Neutrophil (primary cell): Measurements from ENCODE around the gene CHST8.

Experiments
- H3K27ac ChIP-seq: fragments of 200-600 bp; sonication (generic); 2 replicates; pipeline ENCODE4 v1.5.1; 2016; ENCODE audit warnings: mild to moderate bottlenecking, moderate library complexity
- H3K27me3 ChIP-seq: fragments of 200-600 bp; sonication (generic); 2 replicates; pipeline ENCODE4 v1.6.0; 2016; ENCODE audit warnings: mild to moderate bottlenecking
- H3K36me3 ChIP-seq: fragments of 200-600 bp; sonication (generic); 2 replicates; pipeline ENCODE4 v1.5.1; 2017
- H3K4me1 ChIP-seq, 2 experiments: fragments of 200-600 bp in 1 of 2; sonication (generic) in 1 of 2; 1 replicate in 1 of 2; 2 replicates in 1 of 2; pipeline versions ENCODE4 v1.5.1 to v1.6.1; 2013 to 2016; ENCODE audit warnings: low read depth in 1 of 2, low read length in 1 of 2, mild to moderate bottlenecking in 1 of 2, moderate library complexity in 1 of 2; ENCODE audit not compliant: control insufficient read depth in 1 of 2, insufficient read depth in 1 of 2
- H3K4me3 ChIP-seq, 2 experiments: fragments of 200-600 bp in 1 of 2; sonication (generic) in 1 of 2; 1 replicate in 1 of 2; 2 replicates in 1 of 2; pipeline ENCODE4 v1.5.1; 2013 to 2016; ENCODE audit warnings: low read depth in 1 of 2, low read length in 1 of 2, mild to moderate bottlenecking in 1 of 2, moderate library complexity in 1 of 2
- H3K9me3 ChIP-seq: fragments of 200-600 bp; sonication (generic); 2 replicates; pipeline ENCODE4 v1.5.1; 2016
- CTCF ChIP-seq: fragments of 200-600 bp; sonication (generic); IDR thresholded peaks from 2 replicates; pipeline ENCODE4 v1.5.1; 2016; ENCODE audit warnings: antibody characterized with exemption

CHST8 gene

GRCh38 chr19:33771384-33772101, 149.8 kb downstream of the CHST8 start:
- Histone ChIP-seq H3K4me3 (no peak overlapping the region), H3K27ac (no peak overlapping the region), H3K4me1 (no peaks in the 10 kb centered on the region), H3K27me3 (peaks cover 6% of the 10 kb centered on the region), H3K9me3 (no peaks in the 10 kb centered on the region), H3K36me3 (no peaks in the 10 kb centered on the region)
- peak; percentile 26 for TF ChIP-seq CTCF

GRCh38 chr19:33772102-33772857, 150.5 kb downstream of the CHST8 start:
- H3K4me3 ChIP-seq, result no peak overlapping the region
- H3K4me1 ChIP-seq, result no peaks in the 10 kb centered on the region
- no peak overlapping the region for H3K27ac ChIP-seq
- H3K9me3 ChIP-seq, result no peaks in the 10 kb centered on the region
- peaks cover 8% of the 10 kb centered on the region for H3K27me3 ChIP-seq
- TF ChIP-seq CTCF, result no peak
- no peaks in the 10 kb centered on the region for H3K36me3 ChIP-seq

- no peak for TF ChIP-seq CTCF
- no peaks in the 10 kb centered on the region for H3K36me3 ChIP-seq
- H3K27ac ChIP-seq, result no peak overlapping the region
- peaks cover 11% of the 10 kb centered on the region for H3K27me3 ChIP-seq
- no peak overlapping the region for H3K4me3 ChIP-seq
- H3K4me1 ChIP-seq, result peaks cover 0 to 1% of the 10 kb centered on the region in 2 experiments
- no peaks in the 10 kb centered on the region for H3K9me3 ChIP-seq
These were observed 151.1 kb downstream of the CHST8 start for GRCh38 chr19:33772858-33773180.

- Histone ChIP-seq H3K36me3 (no peaks in the 10 kb centered on the region), H3K4me1 (peaks cover 0 to 7% of the 10 kb centered on the region in 2 experiments), H3K27me3 (peaks cover 19% of the 10 kb centered on the region), H3K4me3 (no peak overlapping the region), H3K27ac (no peak overlapping the region), H3K9me3 (no peaks in the 10 kb centered on the region)
- TF ChIP-seq CTCF, result no peak
These were observed 152.2 kb downstream of the CHST8 start for GRCh38 chr19:33773704-33774624.

- no peaks in the 10 kb centered on the region for H3K9me3 ChIP-seq
- H3K4me3 ChIP-seq, result no peak overlapping the region
- H3K27ac ChIP-seq, result no peak overlapping the region
- peaks cover 0 to 7% of the 10 kb centered on the region in 2 experiments for H3K4me1 ChIP-seq
- no peak for TF ChIP-seq CTCF
- peaks cover 23% of the 10 kb centered on the region for H3K27me3 ChIP-seq
- H3K36me3 ChIP-seq, result no peaks in the 10 kb centered on the region
These were observed 153.0 kb downstream of the CHST8 start for GRCh38 chr19:33774751-33775150.
